Mesendoderm (in vitro differentiated cells): ENCODE results near the gene PRPH.

Source experiments
- DNase-seq: peaks from one replicate; pipeline ENCODE4 v3.0.0; 2013
- H2AK5ac ChIP-seq: 2 replicates; pipeline ENCODE4 v1.6.1; 2013; ENCODE audit warnings: low read length, inconsistent platforms
- H2BK120ac ChIP-seq: 2 replicates; pipeline ENCODE4 v1.6.1; 2013; ENCODE audit warnings: low read depth, mild to moderate bottlenecking, low read length, moderate library complexity, mixed read lengths
- H2BK15ac ChIP-seq: replicated peaks from 2 replicates; pipeline ENCODE4 v1.6.1; 2013; ENCODE audit warnings: low read depth, mild to moderate bottlenecking, moderate library complexity
- H2BK5ac ChIP-seq: 2 replicates; pipeline ENCODE4 v1.6.1; 2013; ENCODE audit warnings: low read length, inconsistent platforms
- H3K18ac ChIP-seq: 2 replicates; pipeline ENCODE4 v1.6.1; 2013; ENCODE audit warnings: mild to moderate bottlenecking, low read length, mixed read lengths
- H3K23ac ChIP-seq: one replicate; pipeline ENCODE4 v1.6.1; 2013; ENCODE audit warnings: low read length
- H3K27ac ChIP-seq: 2 replicates; pipeline ENCODE4 v1.5.1; 2013; ENCODE audit warnings: low read depth, mild to moderate bottlenecking, inconsistent platforms, low read length, moderate library complexity
- H3K27me3 ChIP-seq: 2 replicates; pipeline ENCODE4 v1.6.1; 2013; ENCODE audit warnings: low read length, control low read depth, mild to moderate bottlenecking, inconsistent platforms; ENCODE audit not compliant: insufficient read depth, poor library complexity
- H3K36me3 ChIP-seq: 2 replicates; pipeline ENCODE4 v1.6.1; 2013; ENCODE audit warnings: low read length, inconsistent platforms; ENCODE audit not compliant: control insufficient read depth, insufficient read depth
- H3K4ac ChIP-seq: one replicate; pipeline ENCODE4 v1.6.1; 2013; ENCODE audit warnings: low read depth, mild to moderate bottlenecking, low read length, moderate library complexity
- H3K4me1 ChIP-seq: 2 replicates; pipeline ENCODE4 v1.6.1; 2013; ENCODE audit warnings: low read depth, low read length, inconsistent platforms; ENCODE audit not compliant: control insufficient read depth
- H3K4me2 ChIP-seq: 2 replicates; pipeline ENCODE4 v1.6.1; 2013; ENCODE audit warnings: low read length
- H3K4me3 ChIP-seq: 2 replicates; pipeline ENCODE4 v1.5.1; 2013; ENCODE audit warnings: mild to moderate bottlenecking, low read length
- H3K56ac ChIP-seq: one replicate; pipeline ENCODE4 v1.6.1; 2013; ENCODE audit warnings: low read length
- H3K79me1 ChIP-seq: 2 replicates; pipeline ENCODE4 v1.6.1; 2013; ENCODE audit warnings: low read length, inconsistent platforms
- H3K79me2 ChIP-seq: 2 replicates; pipeline ENCODE4 v1.6.1; 2013; ENCODE audit warnings: mild to moderate bottlenecking, low read length; ENCODE audit not compliant: control insufficient read depth, insufficient read depth
- H3K9ac ChIP-seq: 2 replicates; pipeline ENCODE4 v1.6.1; 2013; ENCODE audit warnings: low read length, inconsistent platforms
- H4K5ac ChIP-seq: one replicate; pipeline ENCODE4 v1.6.1; 2013; ENCODE audit warnings: low read length
- H4K8ac ChIP-seq: one replicate; pipeline ENCODE4 v1.6.1; 2013; ENCODE audit warnings: low read depth, mild to moderate bottlenecking, control low read depth, low read length, moderate library complexity
- WGBS: extraction: QIAGEN DNeasy Blood & Tissue Kit; methylation state at CpG from one replicate; pipeline ENCODE4 v1.1.7; 2013; ENCODE audit warnings: low lambda C conversion rate, missing lambda C conversion rate; ENCODE audit not compliant: insufficient coverage; ENCODE audit errors: extremely low coverage; 5-methylcytosine and 5-hydroxymethylcytosine counted together

Gene PRPH

DNA sequence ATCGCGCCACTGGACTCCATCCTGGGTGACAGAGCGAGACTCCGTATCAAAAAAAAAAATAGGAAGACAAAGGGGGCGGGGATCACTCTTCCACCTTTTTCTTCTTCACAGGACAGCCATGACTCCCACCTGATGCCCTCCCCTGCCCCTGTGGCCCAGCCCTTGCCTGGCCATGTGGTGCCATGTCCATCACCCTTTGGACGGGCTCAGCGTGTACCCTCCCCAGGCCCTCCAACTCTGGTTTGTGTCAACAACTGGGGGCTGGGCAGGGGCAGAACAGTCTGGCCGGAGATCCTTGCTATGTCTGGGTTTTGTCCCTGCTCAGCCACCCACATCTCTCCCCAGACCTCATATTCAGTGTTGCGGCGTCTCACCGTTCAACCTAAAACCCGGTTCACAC lies 33.9 kb downstream of the PRPH start:
- H4K8ac ChIP-seq: no peak overlapping the region
- no peak overlapping the region for H3K4me3 ChIP-seq
- H4K5ac ChIP-seq: no peak overlapping the region
- H3K18ac ChIP-seq: no peak overlapping the region
- H3K4ac ChIP-seq: no peak overlapping the region
- no peak overlapping the region for H2AK5ac ChIP-seq
- H3K27ac ChIP-seq: no peak overlapping the region
- H3K4me2 ChIP-seq: no peak overlapping the region
- DNase-seq: no peak
- no peak overlapping the region for H3K9ac ChIP-seq
- no peak overlapping the region for H3K56ac ChIP-seq
- peaks cover 2% of the 10 kb centered on the region for H3K79me2 ChIP-seq
- peaks cover 16% of the 10 kb centered on the region for H3K36me3 ChIP-seq
- no peak overlapping the region for H2BK120ac ChIP-seq
- no peak overlapping the region for H2BK15ac ChIP-seq
- no peak overlapping the region for H2BK5ac ChIP-seq
- H3K4me1 ChIP-seq: peaks cover 2% of the 10 kb centered on the region
- no CpG with 5 or more reads among the region's 12 CpGs for WGBS
- H3K27me3 ChIP-seq: no peaks in the 10 kb centered on the region
- H3K79me1 ChIP-seq: peaks cover 3% of the 10 kb centered on the region
- H3K23ac ChIP-seq: no peak overlapping the region

DNA sequence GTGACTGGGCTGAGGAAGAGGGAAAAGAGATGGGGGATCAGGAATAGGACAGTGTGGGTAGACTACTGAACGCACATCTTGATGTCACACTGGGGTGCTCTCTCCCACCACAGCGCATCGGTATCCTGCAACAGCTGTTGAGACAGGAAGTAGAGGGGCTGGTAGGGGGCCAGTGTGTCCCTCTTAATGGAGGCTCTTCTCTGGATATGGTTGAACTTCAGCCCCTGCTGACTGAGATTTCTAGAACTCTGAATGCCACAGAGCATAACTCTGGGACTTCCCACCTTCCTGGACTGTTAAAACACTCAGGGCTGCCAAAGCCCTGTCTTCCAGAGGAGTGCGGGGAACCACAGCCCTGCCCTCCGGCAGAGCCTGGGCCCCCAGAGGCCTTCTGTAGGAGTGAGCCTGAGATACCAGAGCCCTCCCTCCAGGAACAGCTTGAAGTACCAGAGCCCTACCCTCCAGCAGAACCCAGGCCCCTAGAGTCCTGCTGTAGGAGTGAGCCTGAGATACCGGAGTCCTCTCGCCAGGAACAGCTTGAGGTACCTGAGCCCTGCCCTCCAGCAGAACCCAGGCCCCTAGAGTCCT lies 35.2 kb downstream of the PRPH start:
- no CpG with 5 or more reads among the region's 7 CpGs for WGBS
- Histone ChIP-seq H3K27me3 (peaks cover 6% of the 10 kb centered on the region), H4K5ac (no peak overlapping the region), H2BK5ac (no peak overlapping the region), H2BK15ac (no peak overlapping the region), H3K4me3 (no peak overlapping the region), H3K4me2 (no peak overlapping the region), H2BK120ac (no peak overlapping the region), H3K18ac (no peak overlapping the region), H4K8ac (no peak overlapping the region), H3K9ac (no peak overlapping the region), H3K36me3 (peaks cover 16% of the 10 kb centered on the region), H2AK5ac (no peak overlapping the region), H3K56ac (no peak overlapping the region), H3K79me1 (no peaks in the 10 kb centered on the region), H3K4me1 (no peaks in the 10 kb centered on the region), H3K79me2 (no peaks in the 10 kb centered on the region), H3K4ac (no peak overlapping the region), H3K27ac (no peak overlapping the region), H3K23ac (no peak overlapping the region)
- DNase-seq: no peak

DNA sequence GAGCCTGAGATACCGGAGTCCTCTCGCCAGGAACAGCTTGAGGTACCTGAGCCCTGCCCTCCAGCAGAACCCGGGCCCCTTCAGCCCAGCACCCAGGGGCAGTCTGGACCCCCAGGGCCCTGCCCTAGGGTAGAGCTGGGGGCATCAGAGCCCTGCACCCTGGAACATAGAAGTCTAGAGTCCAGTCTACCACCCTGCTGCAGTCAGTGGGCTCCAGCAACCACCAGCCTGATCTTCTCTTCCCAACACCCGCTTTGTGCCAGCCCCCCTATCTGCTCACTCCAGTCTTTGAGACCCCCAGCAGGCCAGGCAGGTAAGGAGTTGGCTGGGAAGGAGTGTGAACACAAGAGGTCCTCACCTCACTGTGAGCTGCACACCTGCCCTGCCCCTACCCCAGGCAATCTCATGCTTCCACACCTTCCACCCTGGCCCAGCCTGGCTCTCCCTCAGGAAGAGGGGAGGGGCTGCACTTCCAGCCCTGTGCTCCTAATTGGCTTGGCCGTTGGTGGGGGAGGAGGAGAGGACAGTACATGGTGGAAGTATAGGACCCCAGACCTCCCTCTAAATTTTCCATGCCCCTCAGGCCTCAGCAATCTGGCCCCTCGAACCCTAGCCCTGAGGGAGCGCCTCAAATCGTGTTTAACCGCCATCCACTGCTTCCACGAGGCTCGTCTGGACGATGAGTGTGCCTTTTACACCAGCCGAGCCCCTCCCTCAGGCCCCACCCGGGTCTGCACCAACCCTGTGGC lies 35.9 kb downstream of the PRPH start:
- Histone ChIP-seq H4K8ac (no peak overlapping the region), H2BK15ac (no peak overlapping the region), H3K4me3 (no peak overlapping the region), H3K27me3 (peaks cover 12% of the 10 kb centered on the region), H3K79me2 (no peaks in the 10 kb centered on the region), H3K27ac (no peak overlapping the region), H3K4ac (no peak overlapping the region), H3K9ac (no peak overlapping the region), H3K56ac (no peak overlapping the region), H4K5ac (no peak overlapping the region), H2BK5ac (no peak overlapping the region), H3K18ac (no peak overlapping the region), H3K4me1 (no peaks in the 10 kb centered on the region), H3K23ac (no peak overlapping the region), H2AK5ac (no peak overlapping the region), H3K4me2 (no peak overlapping the region), H2BK120ac (no peak overlapping the region), H3K36me3 (peaks cover 16% of the 10 kb centered on the region), H3K79me1 (no peaks in the 10 kb centered on the region)
- WGBS: no CpG with 5 or more reads among the region's 14 CpGs
- no peak for DNase-seq

DNA sequence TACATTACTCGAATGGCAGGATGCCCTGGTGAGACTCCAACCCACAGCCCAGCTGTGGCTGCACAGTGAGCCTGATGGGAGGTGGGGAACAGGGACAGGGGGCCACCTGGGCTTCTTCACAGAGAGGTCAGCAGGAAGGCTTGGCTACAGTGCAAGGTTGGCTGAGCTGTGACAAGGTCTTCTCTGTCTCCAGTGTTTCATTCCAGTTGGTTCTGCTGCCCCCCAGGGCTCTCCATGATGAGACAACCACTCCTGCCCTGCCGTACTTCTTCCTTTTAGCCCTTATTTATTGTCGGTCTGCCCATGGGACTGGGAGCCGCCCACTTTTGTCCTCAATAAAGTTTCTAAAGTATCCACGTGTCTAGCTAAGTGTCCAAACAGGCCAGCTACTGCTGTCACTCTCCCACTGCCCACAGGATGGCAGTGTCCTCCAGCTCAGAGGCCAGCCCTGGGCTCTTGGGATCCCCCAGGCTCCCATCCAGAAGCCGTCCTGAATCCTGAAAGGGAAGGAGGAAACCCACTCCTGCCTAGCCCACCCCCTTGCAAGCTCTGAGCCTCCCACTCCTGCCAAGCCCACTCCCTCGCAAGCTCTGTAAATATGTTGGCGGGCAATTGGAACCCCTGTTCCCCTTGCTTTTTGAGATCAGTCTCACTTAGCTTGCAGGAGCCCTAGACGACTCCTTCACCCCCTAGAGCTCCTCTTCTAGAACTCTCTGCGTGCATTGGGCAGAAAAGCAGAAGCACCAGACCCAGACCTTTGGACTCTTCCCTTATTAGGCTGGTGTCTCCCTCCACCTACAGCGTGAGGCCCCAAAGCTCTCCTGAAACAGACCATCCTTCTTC lies 36.7 kb downstream of the PRPH start:
- no peaks in the 10 kb centered on the region for H3K4me1 ChIP-seq
- H2AK5ac ChIP-seq: no peak overlapping the region
- H4K5ac ChIP-seq: no peak overlapping the region
- H4K8ac ChIP-seq: no peak overlapping the region
- no CpG with 5 or more reads among the region's 11 CpGs for WGBS
- H3K36me3 ChIP-seq: peaks cover 16% of the 10 kb centered on the region
- DNase-seq: peak; percentile 80
- no peak overlapping the region for H2BK120ac ChIP-seq
- no peak overlapping the region for H3K56ac ChIP-seq
- H3K4me3 ChIP-seq: no peak overlapping the region
- H3K9ac ChIP-seq: no peak overlapping the region
- H3K27ac ChIP-seq: no peak overlapping the region
- H3K18ac ChIP-seq: no peak overlapping the region
- H2BK5ac ChIP-seq: no peak overlapping the region
- no peak overlapping the region for H3K23ac ChIP-seq
- H3K79me2 ChIP-seq: no peaks in the 10 kb centered on the region
- H3K4ac ChIP-seq: no peak overlapping the region
- no peak overlapping the region for H2BK15ac ChIP-seq
- peaks cover 20% of the 10 kb centered on the region for H3K27me3 ChIP-seq
- no peak overlapping the region for H3K4me2 ChIP-seq
- no peaks in the 10 kb centered on the region for H3K79me1 ChIP-seq

DNA sequence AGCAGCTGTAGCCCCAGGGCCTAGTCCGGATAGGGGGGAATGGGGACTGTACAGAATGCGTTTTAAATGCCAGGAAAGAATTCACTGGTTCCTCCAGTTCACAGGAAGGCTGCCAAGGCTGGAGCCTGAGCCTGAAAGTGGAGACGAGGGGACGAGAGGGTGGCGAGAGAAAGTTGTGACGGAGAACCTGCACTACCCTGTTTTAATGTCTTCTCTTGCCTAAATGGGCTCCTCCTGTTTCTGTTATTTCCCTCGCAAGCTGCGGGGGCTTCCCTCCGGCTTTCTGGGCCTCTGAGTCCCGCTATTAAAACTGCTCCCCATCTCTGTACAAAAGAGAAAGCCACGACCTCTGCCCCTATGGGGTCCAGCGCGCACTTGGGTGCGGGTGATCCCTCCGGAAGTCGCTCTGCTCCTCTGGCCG lies 37.5 kb downstream of the PRPH start:
- Histone ChIP-seq H3K4ac (no peak overlapping the region), H3K27me3 (peaks cover 26% of the 10 kb centered on the region), H2BK5ac (no peak overlapping the region), H4K5ac (no peak overlapping the region), H3K4me3 (no peak overlapping the region), H2BK120ac (no peak overlapping the region), H3K9ac (no peak overlapping the region), H2BK15ac (no peak overlapping the region), H3K36me3 (peaks cover 10% of the 10 kb centered on the region), H3K79me1 (no peaks in the 10 kb centered on the region), H3K27ac (no peak overlapping the region), H3K4me2 (no peak overlapping the region), H3K23ac (no peak overlapping the region), H4K8ac (no peak overlapping the region), H3K4me1 (no peaks in the 10 kb centered on the region), H3K56ac (no peak overlapping the region), H2AK5ac (no peak overlapping the region), H3K18ac (no peak overlapping the region), H3K79me2 (no peaks in the 10 kb centered on the region)
- WGBS: no CpG with 5 or more reads among the region's 17 CpGs
- DNase-seq: no peak
